SU-DHL-6 (cell line): Measurements from ENCODE around the gene SKOR2.

Experiments used
- H2AFZ ChIP-seq: fragments of 200-600 bp; sonication (generic); 2 replicates; pipeline ENCODE4 v1.6.1; 2014; ENCODE audit warnings: low read depth, mild to moderate bottlenecking, moderate library complexity, mixed read lengths, antibody characterized with exemption, low read length; ENCODE audit not compliant: severe bottlenecking
- H3F3A ChIP-seq: fragments of 200-600 bp; shearing (Covaris generic); 2 replicates; pipeline ENCODE4 v1.6.0; 2016; ENCODE audit warnings: antibody characterized with exemption, mild to moderate bottlenecking; ENCODE audit not compliant: insufficient read depth
- H3K27ac ChIP-seq: fragments of 200-600 bp; sonication (generic); 2 replicates; pipeline ENCODE4 v1.5.1; 2016; ENCODE audit warnings: low read depth, mild to moderate bottlenecking, low read length, moderate library complexity, mixed read lengths
- H3K27me3 ChIP-seq: fragments of 200-600 bp; sonication (generic), shearing (Covaris generic); 2 replicates; pipeline ENCODE4 v1.6.0; 2014; ENCODE audit warnings: mild to moderate bottlenecking, low read length
- H3K36me3 ChIP-seq: fragments of 200-600 bp; sonication (generic); 2 replicates; pipeline ENCODE4 v1.6.1; 2014; ENCODE audit warnings: mild to moderate bottlenecking, low read length, mixed read lengths
- H3K4me2 ChIP-seq: fragments of 300-600, 200-600 bp; shearing (Covaris generic), sonication (generic); 2 replicates; pipeline ENCODE4 v1.6.0; 2014; ENCODE audit warnings: low read length, low read depth, mild to moderate bottlenecking; ENCODE audit not compliant: poor library complexity, severe bottlenecking
- H3K4me3 ChIP-seq: fragments of 200-600 bp; sonication (generic); 2 replicates; pipeline ENCODE4 v1.5.1; 2014; ENCODE audit warnings: antibody characterized with exemption, low read length, mild to moderate bottlenecking, mixed read lengths; ENCODE audit not compliant: insufficient read depth, poor library complexity, severe bottlenecking
- H3K79me2 ChIP-seq: fragments of 200-600 bp; sonication (generic); 2 replicates; pipeline ENCODE4 v1.6.1; 2014; ENCODE audit warnings: mild to moderate bottlenecking, low read length, moderate library complexity; ENCODE audit not compliant: insufficient read depth
- H3K9ac ChIP-seq: fragments of 200-600 bp; sonication (generic); 2 replicates; pipeline ENCODE4 v1.7.0; 2014; ENCODE audit warnings: mild to moderate bottlenecking, low read length
- H3K9me2 ChIP-seq: fragments of 200-600 bp; sonication (generic); replicated peaks from 2 replicates; pipeline ENCODE4 v1.6.1; 2014; ENCODE audit warnings: low read length; ENCODE audit not compliant: insufficient read depth
- H3K9me3 ChIP-seq: fragments of 200-600 bp; sonication (generic); 2 replicates; pipeline ENCODE4 v1.6.1; 2014; ENCODE audit warnings: low read length, mixed read lengths; ENCODE audit not compliant: insufficient read depth
- H4K20me1 ChIP-seq: fragments of 200-600 bp; sonication (generic); 2 replicates; pipeline ENCODE4 v1.6.1; 2014; ENCODE audit warnings: low read depth, mild to moderate bottlenecking, antibody characterized with exemption, low read length, moderate library complexity, mixed read lengths
- CTCF ChIP-seq: fragments of 200-600 bp; sonication (generic); IDR thresholded peaks from one replicate; pipeline ENCODE4 v1.5.1; 2017; ENCODE audit warnings: antibody characterized with exemption, mild to moderate bottlenecking, low read length, moderate library complexity; ENCODE audit not compliant: insufficient read depth, poor library complexity, severe bottlenecking
- EZH2phosphoT487 ChIP-seq: fragments of 200-600 bp; sonication (generic), shearing (Covaris generic); conservative IDR thresholded peaks from 2 replicates; pipeline ENCODE4 v1.6.1; 2018; ENCODE audit warnings: mild to moderate bottlenecking, antibody characterized with exemption, low read length, moderate library complexity, mixed read lengths

Gene SKOR2, protein sequence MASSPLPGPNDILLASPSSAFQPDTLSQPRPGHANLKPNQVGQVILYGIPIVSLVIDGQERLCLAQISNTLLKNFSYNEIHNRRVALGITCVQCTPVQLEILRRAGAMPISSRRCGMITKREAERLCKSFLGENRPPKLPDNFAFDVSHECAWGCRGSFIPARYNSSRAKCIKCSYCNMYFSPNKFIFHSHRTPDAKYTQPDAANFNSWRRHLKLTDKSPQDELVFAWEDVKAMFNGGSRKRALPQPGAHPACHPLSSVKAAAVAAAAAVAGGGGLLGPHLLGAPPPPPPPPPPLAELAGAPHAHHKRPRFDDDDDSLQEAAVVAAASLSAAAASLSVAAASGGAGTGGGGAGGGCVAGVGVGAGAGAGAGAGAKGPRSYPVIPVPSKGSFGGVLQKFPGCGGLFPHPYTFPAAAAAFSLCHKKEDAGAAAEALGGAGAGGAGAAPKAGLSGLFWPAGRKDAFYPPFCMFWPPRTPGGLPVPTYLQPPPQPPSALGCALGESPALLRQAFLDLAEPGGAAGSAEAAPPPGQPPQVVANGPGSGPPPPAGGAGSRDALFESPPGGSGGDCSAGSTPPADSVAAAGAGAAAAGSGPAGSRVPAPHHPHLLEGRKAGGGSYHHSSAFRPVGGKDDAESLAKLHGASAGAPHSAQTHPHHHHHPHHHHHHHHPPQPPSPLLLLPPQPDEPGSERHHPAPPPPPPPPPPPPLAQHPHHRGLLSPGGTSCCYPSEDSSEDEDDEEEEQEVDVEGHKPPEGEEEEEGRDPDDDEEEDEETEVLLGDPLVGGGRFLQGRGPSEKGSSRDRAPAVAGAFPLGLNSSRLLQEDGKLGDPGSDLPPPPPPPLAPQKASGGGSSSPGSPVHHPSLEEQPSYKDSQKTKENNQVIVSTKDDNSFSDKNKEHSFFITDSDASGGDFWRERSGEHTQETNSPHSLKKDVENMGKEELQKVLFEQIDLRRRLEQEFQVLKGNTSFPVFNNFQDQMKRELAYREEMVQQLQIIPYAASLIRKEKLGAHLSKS

DNA sequence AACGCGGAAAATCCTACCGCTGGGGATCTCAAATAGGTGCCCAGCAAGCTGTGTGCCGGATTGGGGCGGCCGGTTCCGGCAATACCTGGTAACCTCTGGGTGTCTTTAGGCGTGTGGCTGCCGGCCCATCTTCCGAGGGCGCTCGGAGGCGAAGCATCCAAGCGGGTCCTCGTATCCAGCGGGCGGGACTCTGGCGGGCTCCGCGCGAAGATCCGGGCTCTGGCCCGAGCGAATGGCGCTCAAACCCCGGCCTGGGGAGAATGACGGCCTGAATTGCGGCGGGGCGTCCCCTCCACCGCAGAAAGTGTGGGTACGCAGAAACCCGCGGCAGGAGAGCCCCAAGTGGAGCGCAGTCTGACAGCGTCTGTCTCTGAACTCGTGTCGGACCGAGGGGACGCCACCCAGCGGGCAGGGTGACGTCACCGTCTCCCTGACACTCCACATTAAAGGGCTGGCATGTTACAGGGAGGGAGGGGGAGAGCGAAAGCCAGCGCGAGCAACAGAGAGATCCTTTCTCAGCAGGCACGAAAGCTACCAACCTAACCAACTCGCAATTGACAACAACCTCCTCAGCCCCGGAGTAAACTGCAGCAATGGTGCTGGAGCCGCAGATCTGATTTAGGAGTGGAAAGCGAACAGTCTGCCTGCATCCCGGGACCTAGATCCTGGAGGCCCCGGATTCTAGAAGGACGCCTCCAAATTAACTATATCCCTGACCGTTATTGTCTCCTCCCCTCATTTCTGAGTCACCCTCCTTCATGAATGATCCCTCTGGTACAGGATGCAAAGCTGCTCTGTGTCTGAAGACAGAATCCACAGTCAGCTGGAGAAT lies at the start of gene SKOR2:
TSS of gene SKOR2 (minus strand) at position 372 of the 832 bp plus-strand sequence. CDS start 2,477 bp downstream, outside the sequence.
- no peak within 1 kb of the TSS for H3K9ac ChIP-seq
- H4K20me1 ChIP-seq = no peaks in the 10 kb centered on the region
- no peaks in the 10 kb centered on the region for H3K27me3 ChIP-seq
- no peak within 1 kb of the TSS for H3K4me3 ChIP-seq
- no peak for TF ChIP-seq EZH2phosphoT487
- no peak for TF ChIP-seq CTCF
- no peaks in the 10 kb centered on the region for H3F3A ChIP-seq
- no peak within 1 kb of the TSS for H3K4me2 ChIP-seq
- no peak within 1 kb of the TSS for H3K27ac ChIP-seq
- H3K9me3 ChIP-seq = no peaks in the 10 kb centered on the region
- no peaks in the 10 kb centered on the region for H3K9me2 ChIP-seq
- H2AFZ ChIP-seq = no peak within 1 kb of the TSS
- no peaks in the 10 kb centered on the region for H3K79me2 ChIP-seq
- no peaks in the 10 kb centered on the region for H3K36me3 ChIP-seq

- Histone ChIP-seq H3K9me2 (no peaks in the 10 kb centered on the region), H3F3A (no peaks in the 10 kb centered on the region), H3K4me2 (no peak overlapping the region), H3K27ac (no peak overlapping the region), H3K79me2 (no peaks in the 10 kb centered on the region), H3K4me3 (no peak overlapping the region), H3K36me3 (no peaks in the 10 kb centered on the region), H3K9me3 (no peaks in the 10 kb centered on the region; the same call in 1 of the 2 replicates), H2AFZ (no peak overlapping the region), H4K20me1 (no peaks in the 10 kb centered on the region), H3K9ac (no peak overlapping the region), H3K27me3 (no peaks in the 10 kb centered on the region)
- TF ChIP-seq EZH2phosphoT487 = no peak
Measured at GRCh38 chr18:47296462-47296861, 45.0 kb upstream of the SKOR2 start.

GRCh38 chr18:47294801-47295200 lies 43.3 kb upstream of the SKOR2 start:
- Histone ChIP-seq H3K9me3 (no peaks in the 10 kb centered on the region; the same call in 1 of the 2 replicates), H3K9me2 (no peaks in the 10 kb centered on the region), H3K79me2 (no peaks in the 10 kb centered on the region), H2AFZ (no peak overlapping the region), H4K20me1 (no peaks in the 10 kb centered on the region), H3F3A (no peaks in the 10 kb centered on the region), H3K36me3 (no peaks in the 10 kb centered on the region), H3K27ac (no peak overlapping the region), H3K4me2 (no peak overlapping the region), H3K4me3 (no peak overlapping the region), H3K9ac (no peak overlapping the region), H3K27me3 (no peaks in the 10 kb centered on the region)
- TF ChIP-seq EZH2phosphoT487 (no peak), CTCF (no peak)
